ENCODE results near the gene STK39.

STK39 gene

GRCh38 chr2:168021800-168022587 lies 225.4 kb downstream of the STK39 start:
- Mint-ChIP-seq H3K4me3 (no peak overlapping the region), H3K27me3 (no peaks in the 10 kb centered on the region), H3K27ac (no peak overlapping the region), H3K9me3 (ENCODE audit: low read depth) (no peaks in the 10 kb centered on the region), H3K4me1 (ENCODE audit: low read depth) (no peaks in the 10 kb centered on the region), H3K36me3 (peaks cover 5% of the 10 kb centered on the region)

GRCh38 chr2:168015274-168015953 lies 232.0 kb downstream of the STK39 start:
- no peak overlapping the region for H3K4me3 Mint-ChIP-seq
- H3K27me3 Mint-ChIP-seq: no peaks in the 10 kb centered on the region

GRCh38 chr2:168009900-168010299 lies 237.5 kb downstream of the STK39 start:
- Mint-ChIP-seq H3K9me3 (ENCODE audit: low read depth) (no peaks in the 10 kb centered on the region), H3K36me3 (peaks cover 50% of the 10 kb centered on the region), H3K27ac (no peak overlapping the region), H3K4me3 (no peak overlapping the region), H3K4me1 (ENCODE audit: low read depth) (peaks cover 12% of the 10 kb centered on the region), H3K27me3 (no peaks in the 10 kb centered on the region)

More at GRCh38 chr2:168015274-168015953, 232.0 kb downstream of the STK39 start:
- H3K27ac Mint-ChIP-seq: no peak overlapping the region
- H3K36me3 Mint-ChIP-seq: peaks cover 22% of the 10 kb centered on the region
- peaks cover 12% of the 10 kb centered on the region for H3K4me1 Mint-ChIP-seq (ENCODE audit: low read depth)
- no peaks in the 10 kb centered on the region for H3K9me3 Mint-ChIP-seq (ENCODE audit: low read depth)

GRCh38 chr2:168008646-168009195 lies 238.7 kb downstream of the STK39 start:
- Mint-ChIP-seq H3K4me3 (no peak overlapping the region), H3K9me3 (ENCODE audit: low read depth) (no peaks in the 10 kb centered on the region), H3K27ac (no peak overlapping the region), H3K27me3 (no peaks in the 10 kb centered on the region), H3K4me1 (ENCODE audit: low read depth) (peaks cover 2% of the 10 kb centered on the region), H3K36me3 (peaks cover 51% of the 10 kb centered on the region)

- no peak overlapping the region for H3K27ac Mint-ChIP-seq
- peaks cover 42% of the 10 kb centered on the region for H3K36me3 Mint-ChIP-seq
- no peaks in the 10 kb centered on the region for H3K9me3 Mint-ChIP-seq (ENCODE audit: low read depth)
- no peak overlapping the region for H3K4me3 Mint-ChIP-seq
- H3K27me3 Mint-ChIP-seq: no peaks in the 10 kb centered on the region
- H3K4me1 Mint-ChIP-seq (ENCODE audit: low read depth): peaks cover 8% of the 10 kb centered on the region
These were observed 240.9 kb downstream of the STK39 start for GRCh38 chr2:168006498-168006897.

- Mint-ChIP-seq H3K4me3 (no peak overlapping the region), H3K9me3 (ENCODE audit: low read depth) (no peaks in the 10 kb centered on the region), H3K36me3 (peaks cover 42% of the 10 kb centered on the region), H3K4me1 (ENCODE audit: low read depth) (peaks cover 8% of the 10 kb centered on the region), H3K27ac (no peak overlapping the region), H3K27me3 (no peaks in the 10 kb centered on the region)
These were observed 241.8 kb downstream of the STK39 start for GRCh38 chr2:168005586-168005985.

GRCh38 chr2:168003876-168004275 lies 243.5 kb downstream of the STK39 start:
- H3K4me3 Mint-ChIP-seq: no peak overlapping the region
- no peak overlapping the region for H3K27ac Mint-ChIP-seq
- H3K9me3 Mint-ChIP-seq (ENCODE audit: low read depth): no peaks in the 10 kb centered on the region
- peaks cover 41% of the 10 kb centered on the region for H3K36me3 Mint-ChIP-seq
- no peaks in the 10 kb centered on the region for H3K27me3 Mint-ChIP-seq
- H3K4me1 Mint-ChIP-seq (ENCODE audit: low read depth): peaks cover 8% of the 10 kb centered on the region

- Mint-ChIP-seq H3K9me3 (ENCODE audit: low read depth) (no peaks in the 10 kb centered on the region), H3K27me3 (no peaks in the 10 kb centered on the region), H3K4me1 (ENCODE audit: low read depth) (peaks cover 8% of the 10 kb centered on the region), H3K27ac (no peak overlapping the region), H3K36me3 (peaks cover 33% of the 10 kb centered on the region), H3K4me3 (no peak overlapping the region)
These were observed 245.3 kb downstream of the STK39 start for GRCh38 chr2:168002021-168002553.

- peaks cover 18% of the 10 kb centered on the region for H3K36me3 Mint-ChIP-seq
- H3K9me3 Mint-ChIP-seq (ENCODE audit: low read depth): no peaks in the 10 kb centered on the region
- H3K27me3 Mint-ChIP-seq: no peaks in the 10 kb centered on the region
- no peak overlapping the region for H3K27ac Mint-ChIP-seq
- no peak overlapping the region for H3K4me3 Mint-ChIP-seq
- peaks cover 7% of the 10 kb centered on the region for H3K4me1 Mint-ChIP-seq (ENCODE audit: low read depth)
These were observed 255.1 kb downstream of the STK39 start for GRCh38 chr2:167992278-167992677.

- Mint-ChIP-seq H3K27ac (no peak overlapping the region), H3K9me3 (ENCODE audit: low read depth) (no peaks in the 10 kb centered on the region), H3K36me3 (peaks cover 20% of the 10 kb centered on the region), H3K4me3 (no peak overlapping the region), H3K4me1 (ENCODE audit: low read depth) (peaks cover 7% of the 10 kb centered on the region), H3K27me3 (no peaks in the 10 kb centered on the region)
These were observed 257.3 kb downstream of the STK39 start for GRCh38 chr2:167990062-167990461.

GRCh38 chr2:167988296-167988695 lies 259.1 kb downstream of the STK39 start:
- no peaks in the 10 kb centered on the region for H3K9me3 Mint-ChIP-seq (ENCODE audit: low read depth)
- H3K27me3 Mint-ChIP-seq: no peaks in the 10 kb centered on the region
- H3K27ac Mint-ChIP-seq: no peak overlapping the region
- H3K36me3 Mint-ChIP-seq: peaks cover 31% of the 10 kb centered on the region
- H3K4me1 Mint-ChIP-seq (ENCODE audit: low read depth): peaks cover 5% of the 10 kb centered on the region
- H3K4me3 Mint-ChIP-seq: no peak overlapping the region

GRCh38 chr2:167987558-167987957 lies 259.8 kb downstream of the STK39 start:
- Mint-ChIP-seq H3K36me3 (peaks cover 34% of the 10 kb centered on the region), H3K27me3 (no peaks in the 10 kb centered on the region), H3K9me3 (ENCODE audit: low read depth) (no peaks in the 10 kb centered on the region), H3K4me3 (no peak overlapping the region), H3K4me1 (ENCODE audit: low read depth) (no peaks in the 10 kb centered on the region), H3K27ac (no peak overlapping the region)

GRCh38 chr2:167987026-167987425 lies 260.4 kb downstream of the STK39 start:
- no peak overlapping the region for H3K4me3 Mint-ChIP-seq
- H3K27me3 Mint-ChIP-seq: no peaks in the 10 kb centered on the region
- peaks cover 34% of the 10 kb centered on the region for H3K36me3 Mint-ChIP-seq
- H3K27ac Mint-ChIP-seq: no peak overlapping the region
- no peaks in the 10 kb centered on the region for H3K9me3 Mint-ChIP-seq (ENCODE audit: low read depth)
- H3K4me1 Mint-ChIP-seq (ENCODE audit: low read depth): no peaks in the 10 kb centered on the region

GRCh38 chr2:167986223-167986622 lies 261.2 kb downstream of the STK39 start:
- H3K27me3 Mint-ChIP-seq: no peaks in the 10 kb centered on the region
- H3K36me3 Mint-ChIP-seq: peaks cover 39% of the 10 kb centered on the region
- no peaks in the 10 kb centered on the region for H3K4me1 Mint-ChIP-seq (ENCODE audit: low read depth)
- no peak overlapping the region for H3K27ac Mint-ChIP-seq
- no peak overlapping the region for H3K4me3 Mint-ChIP-seq
- H3K9me3 Mint-ChIP-seq (ENCODE audit: low read depth): no peaks in the 10 kb centered on the region

GRCh38 chr2:167981945-167982344 lies 265.4 kb downstream of the STK39 start:
- H3K9me3 Mint-ChIP-seq (ENCODE audit: low read depth): peaks cover 3% of the 10 kb centered on the region
- no peak overlapping the region for H3K4me3 Mint-ChIP-seq
- peaks cover 48% of the 10 kb centered on the region for H3K36me3 Mint-ChIP-seq
- no peak overlapping the region for H3K27ac Mint-ChIP-seq
- H3K4me1 Mint-ChIP-seq (ENCODE audit: low read depth): no peaks in the 10 kb centered on the region
- H3K27me3 Mint-ChIP-seq: no peaks in the 10 kb centered on the region
